T-helper 2 cell treated with Interferon-gamma antibody and Interleukin-4, amounts not matched to agents 5 μg/mL and 100 μg/mL, for 36 hours (primary cell): ENCODE results near the gene LRRC7.
"Not testable (repeated sequence)": the region's sequence is repeated elsewhere in the genome, so short reads cannot be mapped to it uniquely, and the experiment has no call there.

Experiments used
- DNase-seq: peaks from one replicate; pipeline ENCODE4 v3.0.0; 2021; ENCODE audit warnings: low spot score
- H3K27ac Mint-ChIP-seq: one replicate; pipeline ENCODE4 v1.8.0; 2021; ENCODE audit warnings: mild to moderate bottlenecking, mixed read lengths
- H3K27me3 Mint-ChIP-seq: one replicate; pipeline ENCODE4 v1.8.0; 2021; ENCODE audit warnings: low read depth, mixed read lengths
- H3K36me3 Mint-ChIP-seq: one replicate; pipeline ENCODE4 v1.8.0; 2021; ENCODE audit warnings: low read depth, mixed read lengths
- H3K4me1 Mint-ChIP-seq: one replicate; pipeline ENCODE4 v1.8.0; 2021; ENCODE audit warnings: low read depth, mixed read lengths
- H3K4me3 Mint-ChIP-seq: one replicate; pipeline ENCODE4 v1.8.0; 2022; ENCODE audit warnings: mild to moderate bottlenecking, moderate library complexity, mixed read lengths
- H3K9me3 Mint-ChIP-seq: one replicate; pipeline ENCODE4 v1.8.0; 2021; ENCODE audit warnings: mixed read lengths

The LRRC7 gene

DNA sequence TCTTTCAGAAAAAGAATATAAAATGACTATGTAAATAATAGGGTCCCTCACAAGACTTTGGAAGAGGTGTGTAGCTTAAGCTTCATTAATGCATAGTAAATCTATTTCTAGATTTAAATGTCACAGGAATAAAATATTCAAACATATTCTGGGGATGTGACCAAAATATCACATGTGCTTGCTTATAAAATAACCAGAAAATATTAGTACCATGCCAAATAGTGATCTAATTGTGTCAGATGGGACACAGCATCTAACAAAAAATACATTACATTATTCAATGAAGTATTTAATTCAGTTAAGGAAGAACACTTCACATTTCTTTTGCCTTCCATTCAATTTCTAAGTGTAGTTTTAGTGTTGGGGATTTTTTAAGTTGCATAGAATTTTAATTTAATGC is 458.1 kb downstream of the LRRC7 start:
- DNase-seq, result no peak
- no peaks in the 10 kb centered on the region for H3K27me3 Mint-ChIP-seq
- H3K27ac Mint-ChIP-seq, result no peak overlapping the region
- no peak overlapping the region for H3K4me3 Mint-ChIP-seq
- H3K9me3 Mint-ChIP-seq, result no peaks in the 10 kb centered on the region
- H3K4me1 Mint-ChIP-seq, result no peaks in the 10 kb centered on the region
- no peaks in the 10 kb centered on the region for H3K36me3 Mint-ChIP-seq

DNA sequence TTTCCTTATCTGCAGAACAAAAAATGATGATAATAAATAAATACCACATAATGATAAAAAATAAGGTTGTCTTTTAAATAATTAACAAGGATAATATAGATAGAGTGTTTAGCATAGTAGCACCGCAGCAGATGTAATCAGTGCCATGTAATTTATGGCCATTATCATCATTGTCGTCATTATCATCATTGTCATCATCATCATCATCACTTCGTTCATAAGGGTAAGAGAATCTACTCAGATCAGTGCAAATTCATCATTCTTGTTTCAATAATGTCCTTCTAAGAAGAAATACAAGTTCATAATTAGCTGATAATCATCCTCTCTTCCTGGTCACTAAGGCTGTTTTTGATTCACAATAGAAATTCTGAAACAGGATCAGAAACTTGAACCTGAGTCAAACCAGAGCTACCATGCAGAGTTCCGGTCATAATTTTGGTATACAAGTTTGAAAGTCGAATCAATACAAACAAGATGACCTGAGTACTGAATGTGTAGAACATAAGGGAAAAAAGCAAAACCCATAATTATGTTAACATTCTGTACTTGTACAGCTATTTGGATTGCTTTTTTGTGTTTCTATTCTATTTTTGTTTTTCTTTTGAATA is 465.6 kb downstream of the LRRC7 start:
- Mint-ChIP-seq H3K36me3 (no peaks in the 10 kb centered on the region), H3K4me3 (no peak overlapping the region), H3K27me3 (no peaks in the 10 kb centered on the region), H3K4me1 (no peaks in the 10 kb centered on the region), H3K27ac (no peak overlapping the region), H3K9me3 (no peaks in the 10 kb centered on the region)
- DNase-seq, result no peak

DNA sequence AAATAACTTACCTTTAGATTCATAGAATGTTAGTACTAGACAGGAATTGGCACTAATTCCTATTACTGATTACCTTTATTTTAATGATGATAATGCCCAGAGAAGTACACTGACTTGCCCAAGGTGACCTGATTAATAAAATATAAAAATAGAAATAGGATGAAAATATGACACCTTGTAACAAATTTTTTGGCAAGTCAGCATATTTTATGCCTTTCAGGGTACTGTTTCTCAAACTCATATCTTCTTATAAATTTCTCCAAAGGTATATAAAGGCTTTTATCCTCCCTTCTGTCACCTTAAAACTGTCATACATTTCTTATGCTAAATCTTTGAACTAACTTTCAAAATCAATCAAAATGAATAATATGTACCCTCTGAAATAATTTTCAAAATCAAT is 466.2 kb downstream of the LRRC7 start:
- no peak overlapping the region for H3K4me3 Mint-ChIP-seq
- H3K27me3 Mint-ChIP-seq, result no peaks in the 10 kb centered on the region
- H3K36me3 Mint-ChIP-seq, result no peaks in the 10 kb centered on the region
- DNase-seq, result no peak
- no peaks in the 10 kb centered on the region for H3K4me1 Mint-ChIP-seq
- no peaks in the 10 kb centered on the region for H3K9me3 Mint-ChIP-seq
- H3K27ac Mint-ChIP-seq, result no peak overlapping the region

DNA sequence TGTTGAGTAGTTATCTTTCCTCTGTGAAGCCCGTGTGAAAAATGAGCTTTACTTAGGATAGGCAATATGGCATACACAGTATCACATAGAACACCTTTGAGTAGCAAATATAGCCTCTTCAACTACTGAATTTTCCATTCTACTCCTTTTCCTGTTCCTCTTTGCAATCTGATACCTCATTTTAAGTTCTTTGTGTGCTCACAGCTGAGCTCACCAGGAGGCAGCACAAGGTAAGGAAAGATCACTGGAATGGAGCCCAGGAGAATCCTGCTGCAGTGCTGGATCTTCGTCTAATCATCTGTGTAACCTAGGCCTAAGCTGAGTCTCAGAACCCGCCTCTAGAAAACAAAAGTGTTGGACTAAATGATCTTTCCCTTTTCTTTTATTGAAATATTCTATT is 466.7 kb downstream of the LRRC7 start:
- Mint-ChIP-seq H3K4me1 (no peaks in the 10 kb centered on the region), H3K36me3 (no peaks in the 10 kb centered on the region), H3K27ac (no peak overlapping the region), H3K27me3 (no peaks in the 10 kb centered on the region), H3K9me3 (no peaks in the 10 kb centered on the region), H3K4me3 (no peak overlapping the region)
- no peak for DNase-seq

DNA sequence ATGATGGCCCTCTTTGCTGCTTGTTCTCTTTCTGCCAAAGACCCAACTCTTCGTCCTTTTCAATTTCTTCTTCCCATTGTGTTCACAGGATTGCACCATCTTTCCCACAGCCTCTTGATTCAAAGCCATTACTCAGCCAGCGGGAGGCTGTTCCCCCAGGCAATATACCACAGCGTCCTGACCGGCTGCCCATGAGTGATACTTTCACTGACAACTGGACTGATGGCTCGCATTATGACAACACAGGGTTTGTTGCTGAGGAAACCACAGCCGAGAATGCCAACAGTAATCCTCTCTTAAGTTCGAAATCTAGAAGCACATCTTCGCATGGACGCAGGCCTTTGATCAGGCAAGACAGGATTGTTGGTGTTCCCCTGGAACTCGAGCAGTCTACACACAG is 470.3 kb downstream of the LRRC7 start:
- DNase-seq, result no peak
- Mint-ChIP-seq H3K4me3 (no peak overlapping the region), H3K36me3 (no peaks in the 10 kb centered on the region), H3K4me1 (peaks cover 2% of the 10 kb centered on the region), H3K27ac (no peak overlapping the region), H3K9me3 (no peaks in the 10 kb centered on the region), H3K27me3 (no peaks in the 10 kb centered on the region)

DNA sequence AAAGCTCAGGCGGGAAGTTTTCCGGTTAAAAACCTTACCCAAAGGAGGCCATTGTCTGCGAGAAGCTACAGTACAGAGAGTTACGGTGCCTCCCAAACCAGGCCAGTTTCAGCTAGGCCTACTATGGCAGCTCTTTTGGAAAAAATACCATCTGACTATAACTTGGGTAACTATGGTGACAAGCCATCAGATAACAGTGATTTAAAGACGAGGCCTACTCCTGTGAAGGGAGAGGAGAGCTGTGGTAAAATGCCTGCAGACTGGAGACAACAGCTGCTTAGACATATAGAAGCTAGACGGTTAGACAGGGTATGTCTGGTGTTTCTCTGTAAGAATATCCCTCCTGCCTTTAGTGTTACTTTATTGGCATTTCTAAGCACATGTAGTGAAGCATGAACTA is 471.8 kb downstream of the LRRC7 start:
- no peaks in the 10 kb centered on the region for H3K36me3 Mint-ChIP-seq
- no peak for DNase-seq
- no peak overlapping the region for H3K27ac Mint-ChIP-seq
- no peaks in the 10 kb centered on the region for H3K9me3 Mint-ChIP-seq
- H3K4me1 Mint-ChIP-seq, result peaks cover 2% of the 10 kb centered on the region
- no peak overlapping the region for H3K4me3 Mint-ChIP-seq
- H3K27me3 Mint-ChIP-seq, result no peaks in the 10 kb centered on the region

DNA sequence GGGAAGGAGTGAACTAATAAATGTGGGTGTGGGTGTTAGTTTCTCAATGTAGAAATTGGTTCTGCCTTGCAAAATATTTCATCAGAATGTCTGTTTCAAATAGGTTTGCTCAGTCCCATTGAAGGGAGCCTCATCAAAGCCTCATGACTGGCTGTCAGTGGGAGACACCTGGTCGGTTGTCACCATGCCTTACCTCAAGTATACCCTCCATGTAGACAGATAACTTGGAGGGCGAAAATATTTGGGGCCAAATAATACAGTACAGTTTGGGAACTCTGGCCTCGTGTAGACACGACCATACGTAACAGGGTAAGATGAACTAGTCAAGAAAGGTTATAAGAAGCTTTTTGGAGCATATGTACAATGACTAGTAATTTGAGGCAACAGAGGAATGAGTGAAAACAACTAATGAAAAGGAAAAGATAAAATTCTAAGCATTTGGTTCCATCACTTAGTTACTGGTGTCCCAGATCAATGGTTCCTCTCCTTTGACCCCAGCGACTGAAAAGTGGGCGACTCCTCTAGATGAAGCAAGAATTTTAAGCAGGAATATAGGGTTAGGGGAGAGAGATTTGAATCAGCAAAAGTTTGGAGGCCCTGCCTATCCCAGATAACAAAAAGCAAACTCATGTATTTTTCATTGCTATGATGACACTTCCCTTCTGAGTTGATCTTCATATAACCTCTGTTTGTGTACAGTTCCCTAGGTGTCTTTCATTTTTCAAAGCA is 473.8 kb downstream of the LRRC7 start:
- H3K4me3 Mint-ChIP-seq, result no peak overlapping the region
- no peaks in the 10 kb centered on the region for H3K27me3 Mint-ChIP-seq
- no peaks in the 10 kb centered on the region for H3K36me3 Mint-ChIP-seq
- H3K4me1 Mint-ChIP-seq, result peaks cover 2% of the 10 kb centered on the region
- no peak overlapping the region for H3K27ac Mint-ChIP-seq
- H3K9me3 Mint-ChIP-seq, result no peaks in the 10 kb centered on the region
- no peak for DNase-seq

DNA sequence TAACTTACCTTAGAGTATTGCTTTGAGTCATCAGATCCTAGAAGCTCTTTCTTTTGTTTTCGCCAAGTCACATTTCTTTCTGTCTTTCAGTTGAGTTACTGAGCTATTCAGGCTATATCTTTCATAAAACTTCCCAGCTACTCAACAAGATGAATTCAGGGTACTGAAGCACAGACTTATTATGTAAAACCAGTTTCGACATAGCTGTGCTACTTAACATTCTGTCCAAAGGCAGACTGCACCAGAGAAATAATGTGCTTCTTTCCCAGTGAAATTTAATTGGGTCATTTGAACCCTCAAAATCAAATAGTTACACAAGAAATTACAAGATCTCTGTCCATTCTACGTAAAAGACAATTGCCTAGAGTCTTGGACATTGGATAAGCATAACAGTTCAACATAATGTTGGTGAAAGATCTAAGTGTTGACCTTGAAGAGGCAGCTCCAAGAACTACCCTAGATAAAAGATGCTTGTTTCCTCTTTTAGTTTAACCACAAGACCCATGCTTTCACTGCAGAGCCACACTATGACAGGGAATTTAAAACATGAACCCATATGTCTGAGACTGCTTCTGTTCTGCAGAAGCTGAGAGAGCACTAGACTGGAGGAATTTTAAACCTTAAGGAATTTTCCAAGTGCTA is 474.5 kb downstream of the LRRC7 start:
- H3K27me3 Mint-ChIP-seq, result no peaks in the 10 kb centered on the region
- no peak overlapping the region for H3K4me3 Mint-ChIP-seq
- H3K4me1 Mint-ChIP-seq, result peaks cover 2% of the 10 kb centered on the region
- DNase-seq, result no peak
- no peaks in the 10 kb centered on the region for H3K36me3 Mint-ChIP-seq
- no peaks in the 10 kb centered on the region for H3K9me3 Mint-ChIP-seq
- H3K27ac Mint-ChIP-seq, result no peak overlapping the region

DNA sequence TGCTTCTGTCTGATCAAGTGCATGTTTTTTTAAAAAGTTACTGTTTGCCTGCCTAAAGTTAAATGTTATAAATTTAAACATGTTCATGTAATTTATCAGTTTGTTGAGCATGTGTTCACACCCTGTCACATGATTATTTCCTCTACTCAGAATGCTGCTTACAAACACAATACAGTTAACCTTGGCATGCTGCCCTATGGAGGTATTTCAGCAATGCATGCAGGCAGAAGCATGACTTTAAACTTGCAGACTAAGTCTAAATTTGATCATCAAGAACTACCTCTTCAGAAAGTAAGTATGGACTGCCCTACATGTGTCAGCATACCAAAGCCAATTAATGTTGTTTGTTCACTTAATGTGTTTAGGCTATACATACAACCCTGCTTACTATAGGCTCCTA is 476.1 kb downstream of the LRRC7 start:
- Mint-ChIP-seq H3K27me3 (no peaks in the 10 kb centered on the region), H3K27ac (no peak overlapping the region), H3K9me3 (no peaks in the 10 kb centered on the region), H3K4me1 (peaks cover 2% of the 10 kb centered on the region), H3K4me3 (no peak overlapping the region), H3K36me3 (no peaks in the 10 kb centered on the region)
- no peak for DNase-seq

DNA sequence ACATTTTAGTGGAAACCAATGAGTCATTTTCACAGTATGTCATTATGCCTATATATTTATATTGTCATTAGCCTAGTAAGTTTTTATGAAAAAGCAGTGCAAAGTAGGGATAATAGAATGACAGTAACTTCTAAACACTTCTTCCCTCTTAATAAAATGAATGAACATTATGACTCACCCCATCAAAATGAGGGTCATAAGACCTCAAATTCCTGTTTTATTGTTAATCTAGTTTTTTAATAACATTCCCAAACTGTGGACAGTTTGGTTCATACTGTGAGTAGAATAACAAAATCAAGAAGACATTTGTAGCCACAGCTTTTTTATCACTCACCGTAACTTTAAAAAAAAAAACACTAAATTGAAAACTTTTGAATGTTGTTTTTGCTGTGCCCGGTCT is 477.1 kb downstream of the LRRC7 start:
- no peak for DNase-seq
- Mint-ChIP-seq H3K27ac (no peak overlapping the region), H3K9me3 (no peaks in the 10 kb centered on the region), H3K27me3 (no peaks in the 10 kb centered on the region), H3K4me3 (no peak overlapping the region), H3K4me1 (peaks cover 2% of the 10 kb centered on the region), H3K36me3 (no peaks in the 10 kb centered on the region)

DNA sequence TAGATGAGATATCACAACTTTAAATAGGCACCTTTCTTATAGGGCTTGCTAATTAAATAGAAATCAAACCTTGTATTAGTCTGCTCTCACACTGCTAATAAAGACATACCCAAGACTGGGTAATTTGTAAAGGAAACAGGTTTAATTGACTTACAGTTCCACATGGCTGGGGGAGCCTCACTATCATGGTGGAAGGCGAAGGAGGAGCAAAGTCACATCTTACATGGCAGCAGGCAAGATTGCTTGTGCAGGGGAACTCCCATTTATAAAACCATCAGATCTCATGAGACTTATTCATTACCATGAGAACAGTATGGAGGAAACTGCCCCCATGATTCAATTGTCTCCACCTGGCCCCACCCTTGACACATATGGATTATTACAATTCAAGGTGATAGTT is 477.9 kb downstream of the LRRC7 start:
- not testable (repeated sequence) for H3K9me3 Mint-ChIP-seq, H3K4me3 Mint-ChIP-seq, H3K27me3 Mint-ChIP-seq, H3K4me1 Mint-ChIP-seq, DNase-seq, H3K27ac Mint-ChIP-seq, H3K36me3 Mint-ChIP-seq

DNA sequence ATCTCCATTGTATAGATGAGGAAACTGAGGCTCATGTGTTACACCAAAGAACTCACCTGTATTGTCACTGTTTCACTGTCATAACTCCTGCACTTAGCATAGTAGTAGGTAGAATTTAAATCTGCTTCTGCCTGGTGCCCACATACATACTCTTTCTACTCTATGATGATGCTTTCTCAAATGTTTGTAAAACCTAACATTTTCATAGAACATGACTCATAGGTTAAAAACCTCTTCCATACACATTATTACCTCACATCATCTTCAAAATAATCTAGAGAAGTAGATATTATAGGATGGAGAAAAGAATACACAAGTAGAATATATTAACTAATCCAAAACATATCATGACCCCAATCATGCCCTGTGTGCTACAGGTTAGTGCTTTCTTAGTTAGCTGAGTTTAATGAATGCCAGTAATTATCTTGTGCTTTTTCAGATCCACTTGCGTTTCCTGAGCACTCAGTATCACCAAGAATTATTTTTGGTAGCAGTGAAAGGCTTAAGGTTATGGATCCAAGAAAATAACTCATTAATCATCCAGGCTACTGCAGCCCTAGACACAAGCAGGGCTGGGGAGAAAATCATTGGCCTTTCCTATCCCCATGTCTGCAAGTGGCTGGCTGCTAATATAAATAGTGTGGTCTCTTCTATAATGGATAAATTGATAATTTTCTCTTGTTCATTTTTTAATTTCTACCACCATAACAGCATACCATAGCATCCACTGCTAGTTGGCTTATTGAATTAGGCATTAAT is 480.8 kb downstream of the LRRC7 start:
- no peaks in the 10 kb centered on the region for H3K4me1 Mint-ChIP-seq
- no peaks in the 10 kb centered on the region for H3K27me3 Mint-ChIP-seq
- H3K27ac Mint-ChIP-seq, result no peak overlapping the region
- no peak for DNase-seq
- H3K9me3 Mint-ChIP-seq, result no peaks in the 10 kb centered on the region
- no peaks in the 10 kb centered on the region for H3K36me3 Mint-ChIP-seq
- H3K4me3 Mint-ChIP-seq, result no peak overlapping the region

DNA sequence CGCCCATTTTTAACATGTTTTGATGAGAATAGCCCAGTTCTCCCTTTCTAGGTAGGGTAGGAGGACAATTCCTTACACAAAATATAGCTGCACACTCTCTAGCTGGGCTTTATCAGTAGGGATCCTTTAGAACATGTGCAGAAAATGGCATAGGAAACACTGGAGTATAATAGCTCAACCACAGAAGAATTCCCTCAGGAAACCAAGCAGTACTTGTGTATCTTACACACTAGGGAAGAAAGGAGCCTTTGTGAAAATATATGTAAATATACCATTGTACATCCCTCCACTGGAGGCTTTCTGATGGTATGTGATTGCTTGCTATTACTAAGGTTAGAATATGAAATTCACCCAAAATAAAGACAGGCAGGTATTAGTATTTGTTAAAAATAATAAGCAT is 484.2 kb downstream of the LRRC7 start:
- Mint-ChIP-seq H3K9me3 (no peaks in the 10 kb centered on the region), H3K4me3 (no peak overlapping the region), H3K27me3 (no peaks in the 10 kb centered on the region), H3K36me3 (no peaks in the 10 kb centered on the region), H3K4me1 (no peaks in the 10 kb centered on the region), H3K27ac (no peak overlapping the region)
- DNase-seq, result no peak

DNA sequence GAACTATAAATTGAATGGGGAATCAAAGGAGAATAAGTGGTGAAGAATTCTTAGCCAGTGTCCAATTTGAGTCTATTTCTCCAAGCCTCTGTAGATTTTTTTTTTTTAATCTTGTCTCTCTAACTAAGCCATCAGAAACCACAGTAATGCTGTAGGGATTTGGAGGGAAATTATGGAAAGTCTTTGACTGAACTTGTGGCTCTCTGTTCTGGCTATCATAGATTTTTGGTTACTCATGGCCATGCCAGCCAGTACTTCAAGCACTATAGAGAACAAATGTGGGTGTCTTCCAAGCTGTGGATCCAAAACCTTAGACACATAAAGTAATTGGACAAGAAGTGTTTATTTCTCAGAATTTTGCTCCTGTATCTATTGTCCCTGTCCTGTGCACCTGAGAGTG is 489.8 kb downstream of the LRRC7 start:
- DNase-seq, result no peak
- H3K4me3 Mint-ChIP-seq, result no peak overlapping the region

More for the DNA sequence above, 489.8 kb downstream of the LRRC7 start:
- no peaks in the 10 kb centered on the region for H3K36me3 Mint-ChIP-seq
- no peak overlapping the region for H3K27ac Mint-ChIP-seq
- H3K9me3 Mint-ChIP-seq, result no peaks in the 10 kb centered on the region
- H3K27me3 Mint-ChIP-seq, result no peaks in the 10 kb centered on the region
- H3K4me1 Mint-ChIP-seq, result no peaks in the 10 kb centered on the region
